GM18517 (cell line): Measurements from ENCODE around the gene CSN2.
A peak's percentile ranks its signal among the peaks of the same experiment; 100 is the strongest.
"Not testable (repeated sequence)": the region's sequence is repeated elsewhere in the genome, so short reads cannot be mapped to it uniquely, and the experiment has no call there.

Experiments
- ATAC-seq: cut with Tn5 transposase; IDR thresholded peaks from one replicate; pipeline ENCODE4 v1.9.1; 2021; ENCODE audit warnings: mild to moderate bottlenecking, moderate library complexity; ENCODE audit not compliant: unreplicated experiment

Gene CSN2, protein sequence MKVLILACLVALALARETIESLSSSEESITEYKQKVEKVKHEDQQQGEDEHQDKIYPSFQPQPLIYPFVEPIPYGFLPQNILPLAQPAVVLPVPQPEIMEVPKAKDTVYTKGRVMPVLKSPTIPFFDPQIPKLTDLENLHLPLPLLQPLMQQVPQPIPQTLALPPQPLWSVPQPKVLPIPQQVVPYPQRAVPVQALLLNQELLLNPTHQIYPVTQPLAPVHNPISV

GRCh38 chr4:69965628-69966027, at the start of gene CSN2:
CSN2 (minus strand) TSS chr4:69965728; CDS start chr4:69960995, 4,733 bp downstream.
- ATAC-seq = no peak

- no peak for ATAC-seq
Observed at GRCh38 chr4:70008771-70009170, 43.2 kb upstream of the CSN2 start.

GRCh38 chr4:70002507-70002906, 37.0 kb upstream of the CSN2 start:
- no peak for ATAC-seq

GRCh38 chr4:70000711-70001110, 35.2 kb upstream of the CSN2 start:
- ATAC-seq = no peak

- no peak for ATAC-seq
Observed at GRCh38 chr4:69999420-69999819, 33.9 kb upstream of the CSN2 start.

GRCh38 chr4:69995526-69996016, 30.0 kb upstream of the CSN2 start, which contains the start of gene STATH:
STATH (plus strand) TSS chr4:69995966; CDS start chr4:69998438, 2,472 bp downstream.
- no peak for ATAC-seq

DNA sequence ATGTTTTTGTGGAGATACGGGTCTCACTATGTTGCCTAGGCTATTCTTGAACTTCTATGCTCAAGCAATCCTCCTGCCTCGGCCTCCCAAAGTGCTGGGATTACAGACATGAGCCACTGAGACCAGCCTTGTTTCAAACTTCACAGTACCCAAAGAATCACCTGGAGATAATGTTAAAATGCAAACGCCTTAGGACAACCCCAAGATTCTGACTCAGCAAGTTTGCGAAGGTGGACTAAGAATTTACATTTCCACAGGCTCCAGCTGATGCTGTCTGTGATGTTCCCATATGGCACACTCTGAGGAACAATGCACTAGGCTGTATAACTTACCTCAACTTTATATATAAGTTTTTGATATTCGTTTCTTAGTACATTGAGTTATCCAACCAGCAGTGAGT, 29.3 kb upstream of the CSN2 start:
- no peak for ATAC-seq

DNA sequence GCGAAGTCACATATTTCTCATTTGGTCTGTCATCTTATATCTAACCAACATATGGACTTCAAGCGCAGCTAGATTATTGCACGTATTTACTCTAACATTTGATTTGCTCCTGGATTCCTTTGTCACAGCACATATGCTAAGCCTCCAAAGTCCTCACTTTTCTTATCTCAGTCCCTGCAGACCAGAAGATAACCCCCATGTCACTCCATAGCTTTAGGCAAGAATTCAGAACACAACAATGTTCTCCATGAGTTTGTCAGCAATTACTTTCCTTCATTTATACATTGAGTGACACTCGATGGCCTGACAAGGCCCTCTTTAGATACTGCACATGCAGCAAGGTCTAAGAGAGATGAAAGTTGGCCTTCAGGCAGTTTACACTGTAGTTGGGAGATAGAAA, 25.5 kb upstream of the CSN2 start:
- no peak for ATAC-seq

- ATAC-seq = no peak
Observed at GRCh38 chr4:69986663-69987062, 21.1 kb upstream of the CSN2 start.

DNA sequence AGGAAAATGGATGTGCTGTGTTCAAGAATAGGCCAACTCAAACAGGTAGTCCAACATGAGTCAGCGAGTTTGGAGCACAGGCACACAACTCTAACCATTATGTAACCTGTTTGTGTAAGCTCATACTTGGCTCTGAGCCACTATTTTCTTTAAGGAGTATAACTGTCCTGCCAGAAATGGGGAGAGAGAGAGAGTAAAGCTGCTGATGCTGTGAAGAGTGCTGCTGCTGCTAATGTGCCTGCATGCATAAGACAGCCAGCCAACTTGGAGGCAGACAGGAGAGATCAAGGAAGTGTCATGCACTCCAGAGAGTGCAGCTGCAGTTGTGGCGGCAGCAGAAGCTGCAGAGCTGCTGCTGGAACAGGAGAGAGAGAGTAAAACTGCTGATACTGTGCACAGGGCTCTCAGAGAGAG, 18.5 kb upstream of the CSN2 start:
- no peak for ATAC-seq

DNA sequence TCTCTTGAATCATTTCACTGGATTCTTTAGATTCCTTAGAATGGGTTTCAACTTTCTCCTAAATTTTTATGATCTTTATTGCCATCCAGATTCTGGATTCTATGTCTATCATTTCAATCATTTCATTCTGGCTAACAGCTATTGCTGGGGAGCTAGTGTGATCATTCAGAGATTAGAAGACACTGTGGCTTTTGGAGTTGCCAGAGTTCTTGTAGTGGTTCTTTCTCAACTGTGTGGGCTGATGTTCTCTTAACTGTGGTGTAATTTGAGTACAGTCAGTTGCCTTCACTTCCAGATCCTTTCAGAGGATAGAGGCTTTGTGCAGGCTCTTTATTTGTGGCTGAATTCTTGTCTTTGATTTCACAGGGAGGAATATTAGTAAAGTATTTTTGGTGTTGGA, 12.1 kb upstream of the CSN2 start:
- no peak for ATAC-seq

DNA sequence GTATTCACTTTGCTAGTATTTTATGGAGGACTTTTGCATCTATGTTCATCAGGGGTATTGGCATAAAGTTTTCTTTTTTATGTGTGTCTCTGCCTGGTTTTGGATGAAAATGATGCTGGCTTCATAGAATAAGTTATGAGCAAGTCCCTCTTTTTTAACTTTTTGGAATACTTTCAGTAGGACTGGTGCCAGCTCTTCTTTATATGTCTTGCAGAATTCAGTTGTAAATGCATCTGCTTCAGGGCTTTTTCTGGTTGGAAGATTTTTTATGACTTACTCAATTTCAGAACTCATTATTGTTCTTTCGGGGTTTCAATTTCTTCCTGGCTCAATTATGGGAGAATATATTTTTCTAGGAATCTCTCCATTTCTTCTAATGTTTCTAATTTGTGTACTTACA, 9.1 kb upstream of the CSN2 start:
- ATAC-seq = no peak

- ATAC-seq = no peak
Observed at GRCh38 chr4:69970071-69970470, 4.5 kb upstream of the CSN2 start.

- ATAC-seq = no peak
Observed at GRCh38 chr4:69957209-69957608, 8.3 kb downstream of the CSN2 start.

GRCh38 chr4:69951602-69952001, 13.9 kb downstream of the CSN2 start:
- no peak for ATAC-seq

DNA sequence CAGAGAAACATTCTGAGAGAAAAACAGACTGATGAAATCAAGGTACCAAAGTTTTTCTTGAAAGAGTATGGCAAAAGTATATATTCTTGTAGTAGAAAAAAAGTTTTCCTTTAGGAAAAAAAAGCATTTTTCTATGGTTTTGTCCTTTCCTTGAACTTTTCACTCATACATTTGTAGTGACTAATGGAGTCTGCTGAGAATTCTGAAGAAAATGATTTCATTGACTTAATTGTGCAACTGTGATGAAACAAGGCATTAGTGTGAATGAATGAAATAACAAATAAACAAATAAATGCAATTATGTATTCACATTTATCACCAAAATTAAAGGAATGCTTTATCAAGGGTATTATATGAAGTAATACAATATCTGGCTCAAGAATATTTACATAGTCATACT, 29.0 kb downstream of the CSN2 start:
- ATAC-seq = no peak

GRCh38 chr4:69934150-69934549, 31.4 kb downstream of the CSN2 start:
- no peak for ATAC-seq

- ATAC-seq = no peak
Observed at GRCh38 chr4:69930768-69931167, 34.8 kb downstream of the CSN2 start, which contains the start of gene CSN1S1. CSN1S1 (plus strand) TSS chr4:69931068; CDS start chr4:69932556, 1,488 bp downstream.

GRCh38 chr4:69923782-69924410, 41.6 kb downstream of the CSN2 start:
- not testable (repeated sequence) for ATAC-seq

DNA sequence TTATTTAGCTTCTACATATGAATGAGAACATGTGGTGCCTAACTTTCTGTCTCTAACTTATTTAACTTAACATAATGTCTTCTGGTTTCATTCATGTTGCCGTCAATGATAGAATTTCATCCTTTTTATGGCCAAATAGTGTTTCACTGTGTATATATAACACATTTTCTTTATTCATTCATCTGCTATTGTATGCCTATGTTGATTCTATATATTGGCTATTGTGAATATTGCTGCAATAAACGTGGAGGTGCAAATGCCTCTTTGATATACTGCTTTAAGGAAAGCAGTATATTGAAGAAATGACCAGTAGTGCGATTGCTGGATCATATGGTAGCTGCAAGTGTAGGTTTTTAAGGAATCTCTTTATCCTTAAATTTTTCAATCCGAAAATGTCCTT, 44.7 kb downstream of the CSN2 start:
- no peak for ATAC-seq

DNA sequence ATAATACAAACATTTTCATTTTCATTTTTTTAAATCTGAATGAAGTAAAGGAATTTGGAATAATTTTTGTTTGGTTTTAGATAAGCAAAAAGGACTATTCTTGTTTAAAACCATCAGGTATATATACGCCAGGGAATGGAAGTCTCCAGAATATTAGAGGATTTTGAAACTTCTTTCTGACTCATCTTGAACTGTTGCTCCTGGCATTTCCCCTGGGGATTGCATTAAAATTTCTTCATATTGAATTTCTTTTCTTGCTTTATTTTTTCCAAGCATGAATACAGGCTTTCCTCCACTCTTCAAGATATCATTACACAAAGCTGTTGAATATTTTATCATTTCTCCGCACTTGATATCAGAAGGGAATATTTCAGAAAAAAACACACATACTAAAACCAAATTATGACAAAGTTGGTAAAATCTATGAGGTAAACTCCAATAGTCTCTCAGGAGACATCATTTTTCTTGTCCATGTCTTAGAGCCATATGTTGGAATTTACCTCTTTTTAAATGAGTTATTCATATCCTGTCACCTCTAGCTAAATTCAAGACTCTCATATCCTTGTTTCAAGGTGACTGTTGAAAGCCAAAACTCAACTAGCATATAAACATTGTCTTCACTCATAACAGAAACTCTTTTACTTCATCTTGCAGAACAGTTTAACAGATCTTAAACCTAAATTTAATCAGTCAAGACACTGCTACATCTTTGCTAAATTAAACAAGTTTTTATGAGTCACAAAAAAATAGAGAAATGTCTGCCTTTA, 55.3 kb downstream of the CSN2 start:
- ATAC-seq = peak; percentile 88

- ATAC-seq = no peak
Observed at GRCh38 chr4:69909195-69909594, 56.3 kb downstream of the CSN2 start.
